ENCODE data around the gene LAMB4.

DNA sequence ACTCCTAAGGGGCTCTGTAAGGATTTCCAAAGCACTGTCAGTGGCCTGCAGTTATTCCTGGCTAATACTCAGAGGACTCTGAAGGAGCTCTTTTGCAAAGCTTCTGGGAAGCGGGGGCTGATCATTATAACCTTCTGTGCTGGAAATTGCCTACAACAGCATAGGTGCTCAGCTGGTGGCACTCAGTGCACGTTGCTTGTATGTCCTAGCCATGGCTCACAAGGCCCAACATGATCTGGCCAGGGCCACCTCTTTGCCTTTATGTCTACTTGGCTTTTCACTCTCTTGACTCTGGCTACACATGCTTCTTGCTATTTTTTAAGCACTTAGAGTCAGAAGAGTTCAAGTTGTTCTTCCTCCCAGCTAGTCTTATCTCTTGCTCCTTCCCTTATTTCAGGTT, 17.5 kb downstream of the LAMB4 start:
- no peak for TF ChIP-seq ASH2L (IDR thresholded peaks at IDR 0.05; ENCODE audit: low read length)
- no peak for TF ChIP-seq ZNF274 (IDR thresholded peaks at IDR 0.05; ENCODE audit: borderline replicate concordance, extremely low read depth, low read length)
- TF ChIP-seq EZH2 (IDR thresholded peaks at IDR 0.05; ENCODE audit: low read depth, low read length, severe bottlenecking) = no peak
- TF ChIP-seq TAF1 (IDR thresholded peaks at IDR 0.05; ENCODE audit: low read depth, low read length) = no peak
- TF ChIP-seq MAFK (IDR thresholded peaks at IDR 0.05; ENCODE audit: low read depth, low read length) = no peak
- TF ChIP-seq CTCF (IDR thresholded peaks at IDR 0.05; ENCODE audit: control extremely low read depth in 1 of 3, insufficient read depth in 1 of 3, low read depth in 1 of 3, low read length in 3 of 3) = no peak

Measured in H1 (cell line).